ENCODE results near the gene ISL2.

The ISL2 gene

DNA sequence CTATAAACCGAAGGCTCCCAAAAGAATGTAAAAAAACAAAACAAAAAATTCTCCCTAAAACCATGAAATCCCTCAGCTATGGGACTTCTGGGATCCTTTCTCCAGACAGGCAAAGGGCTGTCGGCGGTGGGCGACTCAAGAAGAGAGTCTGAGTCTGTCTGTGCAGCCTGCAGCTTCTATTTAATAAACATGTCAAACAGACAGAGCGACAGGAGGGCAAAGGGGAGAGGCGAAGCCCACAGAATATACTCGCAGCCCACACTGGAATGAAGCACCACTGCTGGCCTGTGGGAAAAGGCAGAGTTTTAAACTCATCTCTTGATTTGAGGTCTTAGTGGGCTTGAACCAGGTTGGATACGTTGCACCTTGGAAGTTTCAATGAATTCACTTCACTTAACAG lies 40.2 kb downstream of the ISL2 start:
- no peak for DNase-seq (ENCODE audit: low spot score)

- DNase-seq (ENCODE audit: low spot score): no peak
Observed at GRCh38 chr15:76377217-76377616, 40.6 kb downstream of the ISL2 start.

DNA sequence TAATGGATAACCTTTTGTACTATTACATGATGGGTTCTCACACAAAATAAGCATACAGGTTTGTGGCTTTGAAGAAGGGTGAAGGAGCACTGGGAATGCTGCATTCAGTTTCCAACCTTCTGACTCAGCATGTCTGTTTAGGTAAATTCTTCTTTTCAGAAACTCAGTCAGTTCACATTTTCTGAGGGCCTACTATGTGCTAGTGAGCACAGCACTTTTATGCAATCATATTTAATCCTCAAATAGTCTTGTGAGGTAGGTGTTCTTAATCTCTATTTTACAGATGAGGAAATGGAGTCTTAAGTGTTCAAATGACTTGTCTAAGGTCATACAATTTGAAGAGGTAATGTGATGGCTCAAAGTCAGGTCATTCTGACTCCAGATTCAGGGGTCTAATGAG lies 41.2 kb downstream of the ISL2 start:
- no peak for DNase-seq (ENCODE audit: low spot score)

DNA sequence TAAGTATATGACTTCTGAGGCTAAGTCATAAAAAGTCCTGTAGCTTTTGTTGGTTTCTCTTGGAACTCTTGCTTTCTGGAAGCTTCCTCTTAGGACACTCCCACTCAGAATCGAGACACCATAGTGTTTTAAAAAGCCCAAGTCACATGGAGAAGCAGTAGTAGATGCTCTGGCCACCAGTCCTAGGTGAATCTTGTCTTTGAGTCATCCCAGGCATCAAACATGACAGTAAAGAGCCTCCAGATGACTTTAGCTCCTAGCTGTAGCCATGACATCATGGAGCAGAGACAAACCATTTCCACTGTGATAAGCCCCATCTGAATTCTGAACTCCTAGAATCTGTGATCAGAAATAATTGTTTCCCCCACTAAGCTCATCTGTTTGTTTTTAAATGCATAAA lies 42.1 kb downstream of the ISL2 start:
- DNase-seq (ENCODE audit: low spot score): no peak

DNA sequence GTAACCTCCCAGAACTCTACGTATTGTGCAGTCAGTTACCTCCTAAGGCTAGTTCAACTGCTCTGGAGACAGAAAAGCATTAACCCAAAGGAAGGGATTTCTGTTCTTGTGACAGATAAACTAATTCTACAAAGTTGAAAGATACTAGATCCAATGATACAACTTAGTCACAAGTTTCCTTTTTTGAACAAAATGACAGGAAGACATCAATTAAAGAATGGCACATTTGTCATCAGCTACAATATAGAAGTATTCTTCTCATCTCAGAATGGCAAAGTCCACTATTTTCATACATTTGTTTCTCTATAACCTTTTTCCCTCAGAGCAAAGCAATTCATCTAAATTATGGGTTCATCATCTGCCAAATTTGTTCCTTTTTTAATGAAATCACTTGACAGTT lies 43.7 kb downstream of the ISL2 start:
- DNase-seq (ENCODE audit: low spot score): no peak

DNA sequence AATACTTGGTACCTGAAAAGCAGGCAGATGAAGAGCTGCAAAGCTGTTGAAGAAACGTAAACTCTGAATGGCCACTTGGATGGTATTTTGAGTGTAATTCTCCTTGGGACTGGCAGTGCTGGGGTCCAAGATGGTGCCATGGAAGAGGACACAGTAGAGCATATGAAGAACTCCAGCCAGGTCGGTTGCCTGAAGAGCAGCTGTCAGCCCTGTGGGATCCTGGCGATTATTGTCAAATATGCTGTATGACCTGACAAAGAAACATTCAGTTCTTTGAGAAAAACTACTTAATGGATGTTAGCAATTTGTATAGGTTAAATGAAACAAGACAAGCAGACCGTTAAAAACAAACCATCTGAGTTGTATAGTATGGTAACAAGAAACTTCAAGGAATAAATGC lies 44.8 kb downstream of the ISL2 start:
- no peak for DNase-seq (ENCODE audit: low spot score)

- DNase-seq (ENCODE audit: low spot score): no peak
Observed at GRCh38 chr15:76382987-76383728, 46.6 kb downstream of the ISL2 start.

GRCh38 chr15:76384409-76384808 lies 47.8 kb downstream of the ISL2 start:
- no peak for DNase-seq (ENCODE audit: low spot score)

DNA sequence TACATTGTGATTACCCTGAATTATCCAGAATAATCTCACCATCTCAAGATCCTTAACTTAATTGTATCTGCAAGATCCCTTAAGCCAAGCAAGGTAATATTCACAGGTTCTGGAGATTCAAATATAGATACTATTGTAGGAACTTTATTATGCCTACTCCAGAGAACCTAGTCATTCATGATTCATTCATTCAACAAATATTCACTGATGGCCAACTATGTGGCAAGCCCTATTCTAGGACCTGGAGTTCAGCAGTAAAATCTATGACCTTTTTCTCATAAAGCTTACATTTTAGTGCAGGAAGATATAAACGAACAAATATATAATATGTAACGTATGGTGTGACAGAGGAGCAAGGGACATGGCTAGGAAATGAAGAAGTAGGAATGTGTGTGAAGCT lies 49.6 kb downstream of the ISL2 start:
- DNase-seq (ENCODE audit: low spot score): no peak

GRCh38 chr15:76386926-76387325 lies 50.4 kb downstream of the ISL2 start:
- DNase-seq (ENCODE audit: low spot score): no peak

DNA sequence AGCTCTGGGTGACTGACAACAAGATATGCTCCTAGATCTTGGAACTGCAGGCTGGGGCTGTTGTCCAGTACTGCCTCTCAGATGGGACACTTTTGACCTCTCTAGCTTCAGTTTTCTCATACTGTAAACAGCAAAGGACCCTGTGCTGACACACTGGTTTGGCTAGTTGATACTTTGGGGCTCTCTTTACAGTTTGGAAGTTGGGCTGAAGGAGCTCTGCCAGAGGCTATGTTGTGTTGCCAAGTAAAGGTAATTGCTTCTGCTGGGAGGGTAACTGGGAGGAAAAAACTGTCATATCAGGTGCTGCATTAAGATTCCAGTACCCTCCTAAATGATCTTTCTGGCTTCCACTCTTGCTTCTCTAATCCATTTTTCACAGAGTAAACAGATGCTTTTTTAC lies 54.0 kb downstream of the ISL2 start:
- no peak for DNase-seq (ENCODE audit: low spot score)

- no peak for DNase-seq (ENCODE audit: low spot score)
Observed at GRCh38 chr15:76391309-76391708, 54.7 kb downstream of the ISL2 start.

DNA sequence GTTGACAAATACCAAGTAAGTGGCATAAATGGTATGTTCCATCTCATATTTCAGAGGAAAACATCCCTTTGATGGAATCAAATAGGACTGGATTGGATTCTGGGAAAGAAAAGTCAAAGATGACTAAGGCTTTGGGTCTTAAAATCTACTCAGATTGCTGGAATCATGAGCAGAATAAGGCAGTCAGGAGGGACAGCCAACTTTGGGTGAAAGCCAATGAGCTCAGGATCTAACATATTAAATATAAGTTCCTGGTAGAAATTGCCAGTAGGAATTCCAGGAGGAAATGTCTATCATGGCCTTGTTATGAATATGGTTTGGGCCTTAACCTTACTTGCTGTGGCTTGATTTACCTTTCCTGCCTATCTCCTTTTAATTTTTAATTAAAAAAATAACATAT lies 55.3 kb downstream of the ISL2 start:
- DNase-seq (ENCODE audit: low spot score): no peak
